HG02973 (cell line): ENCODE data around the gene PIGH.
A peak's percentile ranks its signal among the peaks of the same experiment; 100 is the strongest.
"Not testable (repeated sequence)": the region's sequence is repeated elsewhere in the genome, so short reads cannot be mapped to it uniquely, and the experiment has no call there.

ENCODE experiments used
- ATAC-seq: cut with Tn5 transposase; IDR thresholded peaks from one replicate; pipeline ENCODE4 v1.9.1; 2021; ENCODE audit warnings: moderate library complexity; ENCODE audit not compliant: unreplicated experiment

Gene PIGH

GRCh38 chr14:67610491-67610890 lies 10.4 kb upstream of the PIGH start:
- no peak for ATAC-seq

- no peak for ATAC-seq
Observed at GRCh38 chr14:67609642-67610310, 9.7 kb upstream of the PIGH start.

DNA sequence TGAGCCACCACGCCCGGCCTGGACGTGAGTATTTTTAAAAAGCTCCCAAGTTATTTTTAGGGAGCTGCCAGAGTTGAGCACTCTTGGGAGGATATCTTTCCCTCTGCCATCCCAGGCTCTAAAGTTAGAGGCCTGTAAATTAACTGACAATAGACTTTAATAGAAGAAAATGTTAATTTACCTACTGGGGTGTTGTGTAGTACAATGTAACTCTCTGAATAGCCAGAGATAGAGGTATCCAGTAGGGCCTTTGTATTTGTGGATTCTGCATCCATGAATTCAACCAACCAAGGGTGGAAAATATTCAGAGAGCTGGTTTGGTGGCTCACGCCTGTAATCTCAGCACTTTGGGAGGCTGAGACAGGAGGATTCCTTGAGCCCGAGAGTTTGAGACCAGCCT lies 7.6 kb upstream of the PIGH start:
- ATAC-seq: no peak

GRCh38 chr14:67602995-67603545 lies 3.0 kb upstream of the PIGH start:
- peak; percentile 52 for ATAC-seq

DNA sequence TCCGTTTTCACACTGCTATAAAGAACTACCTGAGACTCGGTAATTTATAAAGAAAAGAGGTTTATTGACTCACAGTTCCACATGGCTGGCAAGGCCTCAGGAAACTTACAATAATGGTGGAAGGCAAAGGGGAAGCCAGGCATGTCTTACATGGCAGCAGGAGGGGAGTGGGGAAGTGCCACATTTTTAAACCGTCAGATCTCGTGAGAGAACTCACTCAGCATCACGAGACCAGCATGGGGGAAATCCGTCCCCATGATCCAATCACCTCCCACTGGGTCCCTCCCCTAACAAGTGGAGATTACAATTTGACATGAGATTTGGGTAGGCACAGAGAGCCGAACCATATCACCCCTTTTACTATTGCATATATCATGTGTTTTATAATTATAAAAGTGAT lies 2.0 kb upstream of the PIGH start:
- no peak for ATAC-seq

GRCh38 chr14:67600562-67600974 lies 500 bp upstream of the PIGH start:
- not testable (repeated sequence) for ATAC-seq

DNA sequence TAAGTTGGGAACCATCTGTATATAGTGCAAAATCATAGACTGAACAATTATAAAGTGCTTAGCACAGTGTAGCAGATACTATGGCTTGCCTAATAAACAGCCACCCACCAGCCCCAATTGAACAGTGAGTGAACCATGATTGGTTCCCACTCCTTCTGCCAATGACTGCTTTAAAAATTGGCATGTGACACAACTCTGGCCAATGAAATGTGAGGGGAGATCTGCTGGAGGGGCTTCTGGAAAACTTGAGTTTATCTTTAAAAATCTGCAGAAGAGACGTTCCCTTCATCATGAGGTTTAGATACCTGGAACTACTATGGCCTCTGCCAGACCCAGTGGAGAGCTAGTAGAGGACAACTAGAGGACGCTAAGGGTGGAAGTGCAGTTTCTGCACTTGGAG lies 4.7 kb downstream of the PIGH start:
- no peak for ATAC-seq

DNA sequence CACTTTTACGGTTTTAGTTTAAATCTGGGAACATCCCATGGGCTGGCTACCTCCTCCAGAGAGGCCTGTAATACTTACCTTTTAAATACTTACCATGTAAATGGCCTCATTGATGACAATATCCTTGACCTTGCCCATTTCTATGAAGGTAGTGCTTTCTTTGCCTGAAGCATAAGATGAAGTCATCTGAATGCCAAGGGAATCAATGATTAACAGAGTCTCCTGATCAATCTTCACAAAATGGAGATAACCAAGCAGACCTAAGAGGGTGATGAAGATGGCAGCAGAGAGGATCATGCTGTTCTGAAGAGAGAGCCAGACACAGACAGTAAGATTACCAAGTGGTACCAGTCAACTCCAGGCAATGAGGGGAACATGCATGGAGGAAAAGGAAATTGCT lies 6.4 kb downstream of the PIGH start:
- not testable (repeated sequence) for ATAC-seq

GRCh38 chr14:67589204-67589770 lies 10.8 kb downstream of the PIGH start:
- ATAC-seq: no peak

GRCh38 chr14:67586369-67586768 lies 13.7 kb downstream of the PIGH start:
- no peak for ATAC-seq

DNA sequence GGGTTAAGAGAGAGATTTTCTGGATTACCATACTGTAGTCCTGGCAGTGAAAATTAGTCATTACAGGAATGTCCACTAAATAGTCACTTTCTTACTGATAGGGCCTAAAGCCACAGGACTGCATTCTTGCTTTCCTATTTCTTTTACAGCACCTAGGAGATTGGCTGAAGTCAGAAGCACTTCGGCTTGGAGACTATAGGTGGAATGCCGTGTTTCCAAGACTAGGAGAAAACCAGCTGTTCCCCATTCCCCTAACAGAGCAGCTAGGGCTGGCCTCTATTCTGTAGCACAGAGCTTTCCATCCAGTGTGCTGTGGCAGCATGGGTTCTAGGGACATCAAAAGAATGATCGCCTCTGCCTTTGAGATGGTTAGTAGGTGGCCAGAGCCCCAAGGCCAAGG lies 15.1 kb downstream of the PIGH start:
- no peak for ATAC-seq

- no peak for ATAC-seq
Observed at GRCh38 chr14:67583711-67584644, 16.1 kb downstream of the PIGH start.

DNA sequence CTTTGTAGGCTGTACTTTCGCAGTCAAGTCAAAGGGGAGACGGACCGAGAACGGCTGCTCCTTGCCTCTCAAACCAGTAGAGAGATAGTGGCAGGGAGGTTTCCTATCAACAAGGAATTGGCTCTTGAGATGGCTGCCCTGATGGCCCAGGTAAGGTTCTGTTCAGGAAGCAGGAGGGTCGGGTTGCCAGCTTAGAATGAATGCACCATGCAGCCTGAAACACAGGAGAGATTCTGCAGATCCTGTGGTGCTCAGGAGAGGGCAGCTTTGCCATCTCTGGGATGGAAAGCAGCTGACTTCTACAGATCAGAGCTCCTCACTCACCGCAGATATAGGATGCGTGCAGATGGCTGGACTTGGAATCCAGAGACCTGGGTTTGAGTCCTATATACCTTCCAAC lies 18.0 kb downstream of the PIGH start:
- no peak for ATAC-seq

GRCh38 chr14:67581643-67582042 lies 18.4 kb downstream of the PIGH start:
- ATAC-seq: no peak

GRCh38 chr14:67580336-67581171 lies 19.5 kb downstream of the PIGH start:
- ATAC-seq: no peak

DNA sequence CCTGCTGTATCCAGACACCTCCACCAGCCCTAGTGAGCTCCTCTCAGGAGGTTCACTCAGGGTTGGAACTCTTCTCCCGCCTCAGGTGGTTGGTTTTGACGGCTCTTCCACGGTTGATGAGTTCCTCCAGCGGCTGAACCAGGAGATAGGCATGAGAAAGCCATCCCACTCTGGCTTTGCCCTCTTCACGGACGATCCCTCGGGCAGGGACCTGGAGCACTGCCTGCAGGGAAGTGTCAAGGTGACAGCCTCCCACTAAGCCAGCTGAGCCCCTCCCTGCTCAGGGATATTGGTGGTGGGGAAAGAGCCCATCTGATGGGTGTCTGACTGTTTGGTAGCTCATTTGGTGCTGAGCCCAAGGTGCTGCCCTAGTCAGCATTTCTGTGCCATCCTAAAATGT lies 20.4 kb downstream of the PIGH start:
- ATAC-seq: no peak

DNA sequence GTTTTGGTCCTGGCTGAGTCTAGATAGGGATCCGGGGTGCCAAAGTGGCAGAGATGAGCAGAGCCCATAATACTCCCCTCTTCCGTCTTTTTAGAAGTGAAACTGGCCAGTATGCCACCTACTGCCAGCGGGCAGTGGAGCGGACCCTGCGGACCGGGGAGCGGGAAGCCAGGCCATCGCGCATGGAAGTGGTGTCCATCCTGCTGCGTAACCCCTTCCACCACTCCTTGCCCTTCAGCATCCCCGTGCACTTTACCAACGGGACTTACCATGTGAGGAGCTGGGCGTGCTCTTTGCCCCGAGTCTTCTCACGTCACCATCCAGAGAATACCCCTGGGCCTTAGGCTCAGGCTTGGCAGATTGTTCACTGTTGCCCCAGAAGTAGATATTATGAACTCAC lies 21.0 kb downstream of the PIGH start:
- no peak for ATAC-seq

DNA sequence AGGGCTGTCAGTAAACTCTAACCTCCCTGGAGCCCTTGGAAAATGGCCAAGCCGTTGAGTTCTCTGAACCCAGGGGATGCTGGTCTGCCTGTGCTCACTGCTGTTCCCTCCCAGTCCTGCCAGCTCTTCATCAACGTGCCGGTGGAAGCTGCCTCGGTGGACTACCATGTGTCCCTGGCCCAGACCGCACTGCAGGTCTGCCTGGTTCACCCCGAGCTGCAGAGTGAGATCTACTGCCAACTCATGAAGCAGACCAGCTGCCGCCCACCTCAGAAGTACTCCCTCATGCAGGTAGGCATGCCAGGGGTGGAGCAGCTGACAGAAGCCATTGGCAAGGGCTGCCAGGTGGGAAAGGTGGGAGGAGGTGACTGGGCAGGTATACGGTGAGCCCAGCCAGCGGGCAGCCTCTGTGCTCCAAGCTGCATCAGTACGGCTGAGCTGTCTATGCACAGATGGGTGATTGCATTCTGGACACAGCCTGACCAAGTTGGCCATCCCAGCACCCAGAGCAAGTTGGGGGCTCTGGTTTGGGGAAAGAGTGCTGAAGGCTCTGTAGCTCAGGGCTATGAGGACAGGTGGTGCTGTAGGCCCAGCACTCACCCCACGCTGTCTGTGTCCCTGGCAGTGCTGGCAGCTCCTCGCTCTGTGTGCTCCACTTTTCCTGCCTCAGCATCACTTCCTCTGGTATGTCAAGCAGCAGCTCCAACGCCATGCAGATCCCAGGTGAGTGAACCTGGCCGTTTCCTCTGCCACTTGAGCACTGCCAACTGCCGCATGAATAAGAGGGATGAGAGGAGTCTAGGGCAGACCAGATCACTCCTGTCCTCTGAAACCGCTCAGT lies 21.9 kb downstream of the PIGH start:
- ATAC-seq: no peak

DNA sequence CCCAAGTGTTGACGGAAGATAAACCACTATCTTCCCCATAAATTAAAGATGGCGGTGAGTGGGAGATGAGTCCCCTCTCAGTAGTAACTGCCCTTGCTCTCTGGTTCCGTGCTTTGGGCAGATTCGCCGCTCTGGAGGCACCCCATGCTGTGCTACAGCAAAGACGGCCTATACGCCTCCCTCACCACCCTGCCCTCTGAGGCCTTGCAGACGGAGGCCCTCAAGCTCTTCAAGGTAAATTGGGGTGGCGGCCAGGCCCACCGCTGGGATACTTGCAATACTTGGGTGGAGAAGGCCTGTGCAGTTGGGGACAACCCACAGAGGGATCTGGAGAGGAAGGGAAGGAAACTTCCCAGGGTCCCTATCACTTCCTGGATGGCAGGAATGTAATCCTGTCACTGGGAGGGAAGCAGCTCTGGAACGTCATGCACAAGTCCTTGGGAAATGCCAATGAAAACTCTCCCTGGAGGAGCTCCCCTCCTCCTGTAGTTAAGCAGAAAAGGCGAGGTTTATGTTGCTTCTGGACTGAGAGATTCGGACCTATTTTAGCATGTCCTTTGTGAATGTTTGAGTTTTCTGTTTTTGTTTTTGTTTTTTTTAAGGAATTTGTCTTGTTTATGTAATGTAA lies 22.8 kb downstream of the PIGH start:
- ATAC-seq: no peak
